Right lung (tissue), 5 donors: ENCODE data around the gene IPCEF1. TPM values are rescaled to one million over a fixed set of nuclear protein-coding genes. Genes with fewer than 3 reads are reported as not detected.
A peak's percentile ranks its signal among the peaks of the same experiment; 100 is the strongest.
"Not testable (repeated sequence)": the region's sequence is repeated elsewhere in the genome, so short reads cannot be mapped to it uniquely, and the experiment has no call there.

ENCODE experiments used
- DNase-seq, 2 donors: peaks; one replicate each; pipeline ENCODE4 v3.0.0-alpha.2; 2013
- polyA plus RNA-seq, 5 donors: library from polyadenylated mRNA; unstranded; fragments of 120-200 nt; gene quantifications; one replicate each; pipeline versions ENCODE4 v1.2.1 to v1.2.3, GENCODE V29; 2013; ENCODE audit warnings: inconsistent platforms in 1 of 5, low replicate concordance in 1 of 5; ENCODE audit not compliant: insufficient read length in 5 of 5, insufficient read depth in 1 of 5

IPCEF1 gene
- polyA plus RNA-seq, 5 donors = 3.4 to 6.8 (median 4.3) TPM

DNA sequence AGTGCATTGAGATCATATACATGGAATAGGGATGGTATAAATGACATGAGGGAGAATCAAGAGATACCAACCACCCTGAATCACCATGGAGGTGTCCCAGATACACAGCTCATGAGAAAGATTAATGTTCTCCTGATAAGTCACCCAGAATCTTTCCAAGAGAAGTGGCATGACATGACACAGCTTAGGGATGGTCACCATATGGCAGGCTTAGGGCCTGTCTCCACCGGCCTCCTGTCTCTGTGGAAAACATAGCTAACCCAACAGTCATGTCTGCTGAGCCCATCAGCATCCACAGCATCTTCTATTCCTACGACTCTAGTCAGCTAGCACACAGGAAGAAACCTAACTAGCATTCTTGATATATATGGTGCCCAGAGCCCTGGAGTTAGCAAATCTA, 133.3 kb downstream of the IPCEF1 start:
- no peak for DNase-seq

DNA sequence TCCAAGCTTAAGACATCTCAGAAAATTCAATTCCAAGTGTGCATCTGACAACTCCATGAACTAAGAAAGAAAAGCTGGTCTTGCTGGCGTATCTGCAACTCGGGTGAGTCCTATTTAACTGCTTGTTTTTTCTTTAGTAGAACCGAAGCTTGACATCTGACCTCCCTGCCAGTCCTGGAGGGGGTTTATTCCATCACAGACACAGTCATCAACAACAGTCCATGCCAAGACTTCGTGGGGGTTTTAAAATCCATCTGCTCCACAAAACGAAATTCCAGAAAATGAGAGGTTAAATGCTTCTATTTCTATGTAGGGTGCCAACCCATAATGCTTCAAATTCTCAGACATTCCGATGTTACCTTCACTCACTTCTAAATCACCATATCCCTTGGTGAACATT, 133.9 kb downstream of the IPCEF1 start:
- no peak for DNase-seq

DNA sequence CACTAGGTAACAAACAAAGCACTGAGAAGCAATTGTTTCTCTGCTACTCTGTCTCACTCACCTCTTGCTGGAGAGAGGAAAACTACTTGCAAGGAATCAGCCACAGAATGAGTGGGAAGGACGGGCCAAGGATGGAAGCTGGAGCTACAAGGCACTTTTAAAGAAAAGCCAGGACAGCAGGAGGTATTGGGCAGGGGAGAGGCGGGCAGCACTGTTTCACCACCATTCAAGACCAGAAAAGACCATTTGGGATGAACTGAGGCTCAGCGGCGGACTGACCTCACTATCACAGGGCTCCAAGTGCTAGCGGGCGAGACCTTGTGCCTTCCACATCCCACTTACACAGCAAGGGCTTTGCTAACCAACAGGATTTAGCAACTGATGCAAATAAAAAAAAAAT, 137.4 kb downstream of the IPCEF1 start:
- DNase-seq = no peak

DNA sequence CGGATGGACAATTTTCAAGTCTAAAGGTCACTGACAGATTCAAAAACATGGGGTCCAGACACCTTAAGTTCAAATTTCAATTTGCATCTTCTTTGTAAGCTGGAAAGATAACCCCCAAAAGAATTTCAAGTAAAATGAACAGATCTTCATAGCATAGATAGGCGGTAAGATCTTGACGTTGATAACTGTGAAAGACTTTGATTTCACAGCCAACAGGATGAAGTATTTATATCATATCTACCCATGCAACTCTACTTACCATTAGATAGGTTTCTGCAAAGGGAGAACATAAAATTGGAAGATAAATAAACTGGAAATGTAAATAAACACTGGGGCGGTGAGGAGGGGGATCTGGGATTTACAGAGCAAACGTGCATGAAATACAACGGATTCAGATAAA, 137.8 kb downstream of the IPCEF1 start:
- no peak for DNase-seq

DNA sequence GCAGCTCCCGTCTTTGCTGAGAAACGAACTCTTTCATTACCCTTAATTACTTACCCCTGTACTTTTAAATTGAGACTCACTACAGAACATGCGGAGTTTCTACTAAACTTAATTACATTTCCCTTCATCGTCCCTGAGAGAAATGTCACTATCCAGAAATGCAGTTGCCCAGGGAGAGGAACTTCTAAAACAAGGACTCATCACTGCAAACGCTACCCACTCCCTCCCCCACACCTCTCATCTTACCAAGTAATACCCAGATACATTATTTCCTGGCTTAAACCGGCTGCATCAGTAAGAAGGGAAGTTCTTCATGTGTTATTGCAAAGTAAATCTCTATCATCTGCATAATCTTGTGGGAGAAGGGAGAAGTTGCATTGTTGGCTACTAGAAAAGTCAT, 138.3 kb downstream of the IPCEF1 start:
- no peak for DNase-seq

DNA sequence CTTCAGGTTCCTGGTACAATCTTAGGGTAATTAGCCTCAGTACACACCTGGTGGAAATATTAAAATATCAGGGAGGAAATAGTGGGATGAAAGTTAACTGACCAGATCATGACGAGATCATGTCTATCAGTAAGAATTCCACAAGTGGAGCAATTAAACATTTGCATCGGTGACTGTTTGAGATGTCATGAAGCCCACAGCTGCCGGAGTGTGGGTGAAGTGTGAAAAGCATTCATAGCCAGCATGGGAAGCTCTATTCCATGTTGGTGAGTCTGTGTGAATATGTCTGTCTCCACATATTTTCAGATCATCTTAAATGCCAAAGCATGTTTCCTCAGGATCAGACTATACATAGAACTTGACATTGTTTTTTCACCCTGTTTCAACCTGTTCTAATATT, 142.8 kb downstream of the IPCEF1 start:
- DNase-seq = no peak

DNA sequence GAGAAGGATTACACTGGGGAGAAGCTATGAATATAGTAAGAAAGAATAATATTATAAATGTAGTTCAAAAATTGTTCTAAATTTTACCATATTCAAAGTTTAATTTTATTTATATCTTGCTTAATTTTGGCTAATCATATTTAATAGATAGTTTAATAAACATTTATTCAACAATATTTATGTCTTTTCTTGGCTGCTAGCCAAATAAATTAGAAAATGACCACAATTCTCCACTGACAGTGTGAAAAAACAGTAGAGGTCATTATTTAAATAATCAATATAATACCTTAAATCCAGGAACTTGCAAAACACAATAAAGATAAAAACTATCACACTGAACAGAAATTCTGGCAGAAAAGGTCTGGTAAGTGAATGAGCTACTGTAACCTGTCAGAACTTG, 145.9 kb downstream of the IPCEF1 start:
- DNase-seq = no peak

DNA sequence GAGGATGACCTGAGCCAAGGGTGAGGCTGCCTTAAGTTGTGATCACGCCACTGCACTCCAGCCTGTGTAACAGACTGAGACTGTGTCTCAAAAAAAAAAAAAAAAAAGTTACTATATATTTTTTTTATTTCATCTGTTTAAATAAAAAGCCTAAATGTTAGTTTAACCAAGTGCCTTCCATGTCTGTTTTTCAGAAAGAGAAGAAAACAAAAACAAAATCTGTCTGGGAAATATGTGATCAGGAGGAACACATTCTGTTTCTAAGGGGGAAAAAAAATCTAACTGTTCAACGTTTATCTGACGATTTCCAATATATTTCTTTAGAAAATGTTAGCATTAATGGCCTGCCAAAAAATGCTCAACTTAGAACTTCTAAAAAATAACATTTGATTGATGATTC, 147.0 kb downstream of the IPCEF1 start:
- DNase-seq = no peak

DNA sequence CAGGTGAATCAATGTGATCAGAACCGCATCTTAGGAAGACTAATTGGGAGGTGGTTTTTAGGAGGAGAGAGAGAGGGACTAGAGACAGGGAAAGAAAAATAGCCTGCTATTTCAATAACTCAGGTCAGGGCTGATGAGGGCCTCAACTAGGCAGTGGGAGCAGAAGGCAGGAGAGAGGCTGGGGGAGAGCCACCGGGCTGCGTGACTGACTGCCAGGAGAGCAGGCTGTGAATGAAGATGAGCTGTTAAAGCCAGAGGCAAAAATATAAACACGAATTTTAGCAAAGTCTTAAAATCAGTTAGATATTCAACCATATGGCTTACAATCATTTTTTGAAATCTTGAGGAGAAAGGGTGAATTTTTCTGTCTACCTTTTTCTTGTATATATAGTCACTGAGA, 149.6 kb downstream of the IPCEF1 start:
- no peak for DNase-seq

DNA sequence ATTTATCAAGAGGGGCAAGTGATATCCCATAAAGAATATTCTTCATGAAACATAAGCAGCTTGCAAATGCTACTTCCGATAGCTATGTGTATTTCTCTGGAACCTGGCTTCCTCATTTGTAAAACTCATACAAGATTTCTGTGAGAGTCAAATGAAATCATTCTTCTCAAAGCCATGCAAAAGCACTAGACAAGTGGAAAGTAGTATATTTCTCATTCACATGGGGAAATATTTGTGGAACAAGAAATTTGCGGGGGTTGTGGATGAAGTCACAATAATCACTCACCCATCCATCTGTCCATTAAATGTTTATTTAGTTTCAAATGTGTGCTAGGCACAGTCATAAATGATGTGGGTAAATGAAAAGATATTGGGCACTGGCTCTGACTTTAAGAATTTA, 150.5 kb downstream of the IPCEF1 start:
- DNase-seq = no peak

DNA sequence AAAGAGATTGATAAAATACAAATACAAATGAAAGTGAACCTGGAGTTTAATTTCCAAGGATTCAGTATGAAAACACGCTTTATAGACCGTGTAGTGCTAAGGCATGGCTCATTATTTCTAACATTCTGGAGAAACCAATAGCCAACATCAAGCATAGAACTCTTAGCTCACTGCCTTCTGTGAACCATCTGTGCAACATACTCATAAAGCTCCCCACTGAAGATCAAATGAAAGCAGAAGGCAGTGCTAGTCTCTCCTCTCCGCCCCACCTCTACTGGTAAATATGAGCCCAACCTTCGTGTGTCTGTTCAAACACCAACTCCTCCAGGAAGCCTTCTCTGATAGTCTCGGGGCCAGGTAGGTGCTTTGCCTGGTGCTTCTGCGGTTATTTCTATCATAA, 153.6 kb downstream of the IPCEF1 start:
- no peak for DNase-seq

DNA sequence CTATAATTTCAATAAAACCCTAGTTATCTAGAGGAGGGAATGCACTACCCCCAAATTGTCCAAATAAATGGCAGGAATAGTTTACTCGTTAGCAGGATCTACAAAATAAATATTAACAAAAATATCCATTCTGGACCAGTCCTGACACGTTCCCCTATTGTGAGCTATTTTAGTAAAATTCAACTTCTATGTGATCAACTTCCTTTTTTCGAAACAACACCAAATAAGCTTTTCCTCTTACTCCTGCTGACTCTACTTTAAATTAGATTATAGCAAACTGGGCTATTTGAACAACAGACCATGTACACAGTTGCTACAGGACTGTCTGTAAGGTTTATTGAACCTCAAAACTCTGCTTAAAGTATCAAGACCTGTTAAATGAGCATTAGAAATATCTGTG, 154.3 kb downstream of the IPCEF1 start:
- DNase-seq = no peak

DNA sequence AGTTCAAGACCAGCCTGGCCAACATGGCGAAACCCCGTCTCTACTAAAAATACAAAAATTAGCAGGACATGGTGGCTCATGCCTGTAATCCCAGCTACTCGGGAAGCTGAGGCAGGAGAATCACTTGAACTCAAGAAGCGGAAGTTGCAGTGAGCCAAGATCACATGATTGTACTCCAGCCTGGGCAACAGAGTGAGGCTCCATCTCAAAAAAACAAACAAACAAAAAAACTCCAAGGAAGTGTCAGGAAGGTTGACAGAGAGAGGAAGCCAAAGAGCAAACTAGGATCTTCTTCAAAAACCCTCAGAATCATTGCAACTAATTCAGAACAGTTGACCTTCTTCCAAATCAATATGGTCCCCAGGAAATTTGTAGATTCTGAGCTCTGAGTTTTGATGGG, 154.9 kb downstream of the IPCEF1 start:
- not testable (repeated sequence) for DNase-seq

DNA sequence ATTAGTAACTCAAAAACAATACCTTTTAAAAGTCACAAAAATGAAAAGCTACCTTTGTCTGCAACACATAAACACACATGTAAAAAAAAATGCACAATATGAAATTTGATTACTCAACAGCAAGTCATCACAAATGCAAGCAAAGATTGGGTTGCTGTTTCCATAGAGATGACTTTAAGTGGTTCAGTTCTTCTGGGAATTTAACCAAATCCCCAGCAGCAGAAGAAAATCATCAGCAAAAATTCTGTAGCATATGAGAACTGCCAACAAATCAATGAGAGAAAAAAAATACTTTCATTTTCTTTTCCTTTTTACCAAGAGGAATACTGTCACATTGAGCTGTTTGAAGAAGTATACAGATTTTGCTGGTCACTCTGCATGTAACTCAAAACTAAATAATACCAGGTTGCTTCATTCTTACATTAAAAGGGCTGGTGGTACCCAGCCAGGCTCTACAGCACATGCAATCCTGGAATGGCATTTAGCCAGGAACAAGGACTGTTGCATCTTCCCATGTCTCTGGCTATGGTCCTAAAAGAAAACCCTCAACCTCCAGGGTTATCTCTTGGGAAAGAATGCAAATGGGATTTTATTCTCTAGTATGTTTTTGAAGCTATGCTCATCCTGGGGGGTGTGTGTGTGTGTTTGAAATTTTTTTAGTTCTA, 159.3 kb downstream of the IPCEF1 start:
- peak; percentile 78 to 85 for DNase-seq

DNA sequence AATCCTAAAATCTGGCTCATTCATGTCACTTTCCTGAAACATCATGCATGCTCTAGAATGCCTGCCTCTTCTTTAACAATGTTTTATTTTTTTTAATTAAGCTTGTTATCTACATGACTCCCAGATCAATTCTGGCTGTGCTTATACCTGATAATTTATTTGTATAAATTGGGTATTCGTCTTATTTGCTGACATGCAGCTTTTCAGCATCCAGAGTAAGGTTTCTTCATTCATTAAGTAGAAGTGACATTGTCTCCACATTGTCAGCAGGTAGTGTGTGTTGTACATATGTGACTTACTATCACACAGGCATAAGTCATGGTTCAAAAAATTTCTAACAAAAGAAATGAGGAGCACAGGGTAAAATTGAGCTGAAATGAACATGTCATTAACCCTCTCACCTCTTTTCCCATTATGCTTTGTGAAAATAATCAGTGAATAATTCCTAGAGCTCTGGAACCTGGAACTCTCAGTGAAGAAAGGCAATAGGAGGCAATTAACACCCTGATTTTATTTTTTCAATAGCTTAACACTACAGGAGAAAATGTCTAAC, 160.2 kb downstream of the IPCEF1 start:
- DNase-seq = no peak

DNA sequence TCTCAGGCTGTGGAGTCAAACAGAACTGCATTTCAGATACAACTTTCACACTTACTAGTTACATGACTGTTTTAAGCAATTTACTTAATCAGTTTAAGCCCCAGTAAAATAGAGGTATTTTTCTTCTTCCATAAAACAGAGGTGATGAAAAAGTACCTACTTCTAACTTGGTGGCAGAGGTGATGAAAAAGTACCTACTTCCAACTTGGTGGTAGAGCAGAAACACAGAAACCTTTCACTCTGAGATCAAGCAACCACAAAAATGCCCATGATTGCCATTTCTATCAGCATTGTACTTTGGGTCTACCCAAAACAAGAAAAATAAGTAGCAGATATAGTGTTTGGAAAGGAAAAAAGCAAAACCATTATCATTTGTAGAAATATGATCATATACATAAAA, 168.9 kb downstream of the IPCEF1 start:
- no peak for DNase-seq

DNA sequence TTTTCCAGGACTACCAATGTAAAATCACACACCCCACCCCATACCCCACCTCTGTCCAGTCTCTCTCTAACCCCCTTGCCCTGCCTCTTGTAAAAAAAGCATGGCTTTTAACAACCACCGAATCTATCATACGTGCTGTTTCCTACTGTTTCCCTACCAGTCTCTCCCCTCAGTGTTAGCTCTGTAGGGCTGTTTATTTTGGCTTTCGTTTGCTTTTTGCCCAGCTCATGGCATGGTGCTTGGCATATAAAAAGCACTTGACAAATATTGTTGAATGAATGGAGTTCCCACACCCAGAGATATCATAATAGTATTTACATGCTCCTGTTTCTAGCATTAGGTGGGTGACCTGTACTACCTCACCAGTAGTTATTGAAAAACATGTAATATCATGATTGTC, 169.4 kb downstream of the IPCEF1 start:
- no peak for DNase-seq

DNA sequence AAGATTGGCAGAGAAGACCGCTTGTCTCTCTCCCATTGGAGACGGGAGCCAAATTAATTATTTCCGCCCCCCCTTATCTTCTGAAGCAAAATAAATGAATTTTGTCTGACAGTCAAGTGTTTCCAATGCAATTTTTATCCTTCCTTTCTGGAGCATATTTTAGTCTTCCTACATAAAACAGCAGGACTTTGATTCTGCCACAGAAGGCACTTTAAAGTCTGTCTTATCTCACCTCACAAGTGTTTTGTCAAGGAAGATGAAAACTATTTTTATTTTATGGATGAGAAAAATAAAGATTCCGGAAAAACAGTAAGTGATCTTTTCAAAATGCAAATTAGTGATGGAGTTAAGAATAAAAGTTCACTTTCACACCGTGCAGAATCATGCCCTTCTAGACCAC, 177.2 kb downstream of the IPCEF1 start:
- DNase-seq = no peak

DNA sequence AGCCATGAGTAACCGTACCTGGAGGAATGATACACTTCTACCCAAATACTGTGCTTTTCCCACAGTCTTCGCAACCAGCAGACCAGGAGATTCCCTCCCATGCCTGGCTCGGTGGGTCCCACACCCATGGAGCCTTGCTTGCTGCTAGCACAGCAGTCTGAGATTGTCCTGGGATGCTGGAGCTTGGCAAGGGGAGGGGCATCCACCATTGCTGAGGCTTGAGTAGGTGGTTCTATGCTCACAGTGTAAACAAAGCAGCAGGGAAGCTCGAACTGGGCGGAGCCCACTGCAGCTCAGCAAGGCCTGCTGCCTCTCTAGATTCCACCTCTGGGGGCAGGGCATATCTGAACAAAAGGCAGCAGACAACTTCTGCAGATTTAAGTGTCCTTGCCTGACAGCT, 184.2 kb downstream of the IPCEF1 start:
- not testable (repeated sequence) for DNase-seq

DNA sequence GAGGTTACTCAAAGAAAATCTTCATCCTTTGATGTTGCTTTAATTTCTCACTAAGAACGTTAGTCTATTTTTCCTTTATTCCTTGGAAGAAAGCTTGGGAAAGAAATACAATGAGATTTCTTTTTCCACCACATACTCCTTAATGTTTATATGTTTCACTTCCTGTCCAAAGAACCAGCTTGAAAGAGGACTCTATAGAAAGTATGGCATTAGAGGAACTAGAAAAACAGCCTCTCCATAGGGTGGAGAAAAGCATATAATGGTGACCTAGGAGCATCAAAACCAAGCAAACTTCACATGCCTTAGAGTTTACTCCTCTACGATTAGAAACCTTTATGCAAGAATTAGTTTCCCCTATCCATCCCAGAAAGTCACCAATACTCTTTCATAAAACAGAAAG, 186.5 kb downstream of the IPCEF1 start:
- no peak for DNase-seq

DNA sequence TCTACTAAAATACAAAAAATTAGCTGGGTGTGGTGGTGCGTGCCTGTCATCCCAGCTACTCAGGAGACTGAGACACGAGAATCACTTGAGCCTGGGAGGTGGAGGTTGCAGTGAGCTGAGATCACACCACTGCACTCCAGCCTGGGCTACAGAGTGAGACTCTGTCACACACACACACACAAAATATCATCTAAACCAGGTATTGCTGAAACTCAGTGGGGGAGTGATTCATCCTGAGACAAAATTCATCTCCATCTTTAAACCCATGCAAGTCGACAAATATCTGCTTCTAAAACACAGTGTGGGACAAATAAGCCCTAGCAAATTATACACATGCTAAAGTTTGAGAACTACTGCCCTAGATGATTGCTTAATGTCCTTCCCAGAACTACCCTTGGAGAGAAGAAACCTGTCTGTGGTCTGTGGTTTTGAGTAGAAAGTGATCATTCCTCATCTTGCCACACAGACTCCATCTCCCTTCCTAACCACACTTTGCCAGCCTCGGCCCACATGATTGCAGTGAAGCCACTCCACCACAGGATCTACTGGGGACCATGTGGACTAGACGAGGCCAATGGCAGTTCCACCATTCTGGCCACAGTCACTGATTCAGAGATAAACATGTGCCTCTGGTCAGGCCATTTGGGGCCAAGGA, 187.3 kb downstream of the IPCEF1 start:
- DNase-seq = no peak

DNA sequence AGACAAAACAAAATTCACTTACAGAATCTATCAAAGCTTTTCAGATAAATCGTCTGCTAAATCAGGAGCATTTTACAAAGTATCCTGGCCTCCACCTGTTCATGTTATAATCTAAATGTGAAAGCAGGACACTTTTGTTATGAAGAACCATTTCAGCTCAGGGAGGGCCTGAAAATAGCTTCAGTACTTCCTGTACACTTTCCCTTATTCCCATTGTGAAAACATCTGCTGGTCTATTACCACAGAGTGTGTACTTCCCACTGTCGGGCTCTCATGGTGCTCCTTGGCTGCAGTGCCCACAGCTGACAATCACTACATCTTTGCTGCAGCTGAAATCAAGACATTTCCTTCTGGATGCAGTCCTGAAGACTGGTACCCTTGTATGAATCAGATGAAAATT, 189.5 kb downstream of the IPCEF1 start:
- DNase-seq = no peak

DNA sequence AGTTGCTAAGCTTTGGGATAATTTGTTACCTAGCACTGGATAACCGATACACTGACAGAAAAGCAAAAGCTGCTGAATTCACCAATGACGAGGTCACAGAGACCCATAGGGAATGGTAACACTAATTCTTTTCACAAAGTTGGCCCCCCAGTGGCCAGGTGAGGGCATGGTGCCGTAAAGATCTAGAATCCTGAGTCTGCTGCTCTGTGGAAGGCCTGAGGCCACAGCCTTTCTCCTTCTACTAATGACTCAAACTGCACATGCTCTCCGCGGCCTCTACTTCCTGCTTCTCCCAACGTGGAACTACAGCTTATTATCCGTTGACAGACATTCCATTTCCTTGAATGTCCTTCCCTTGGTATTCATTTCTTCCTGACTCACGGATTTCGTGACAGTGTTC, 190.5 kb downstream of the IPCEF1 start:
- no peak for DNase-seq

DNA sequence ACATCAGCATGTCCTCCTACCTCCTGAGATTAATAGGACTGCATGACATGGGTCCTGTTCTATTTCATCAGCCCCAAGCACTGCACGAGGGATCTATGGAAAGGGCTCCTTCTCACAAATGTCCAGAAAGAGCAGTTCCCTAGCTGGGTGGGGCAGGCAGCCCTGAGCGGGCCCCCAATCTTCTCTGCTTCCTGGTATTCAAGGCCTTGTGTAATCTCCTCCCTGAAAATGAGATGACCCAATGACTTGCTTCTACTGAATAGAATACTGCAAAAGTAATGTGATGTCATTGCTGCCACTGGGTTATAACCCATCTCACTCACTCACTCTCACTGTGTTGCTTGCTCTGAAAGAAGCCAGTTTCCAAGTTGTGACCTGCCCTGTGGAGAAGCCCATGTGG, 191.1 kb downstream of the IPCEF1 start:
- no peak for DNase-seq
